IMR-90 (cell line): ENCODE data around the gene MEST. TPM values are rescaled to one million over a fixed set of nuclear protein-coding genes. Genes with fewer than 3 reads are reported as not detected.

Experiments used
- ATAC-seq: fragments of 200-7000 bp; cut with Tn5 transposase; 2 replicates; pipeline ENCODE4 v1.9.1; 2020; ENCODE audit warnings: low read depth, mild to moderate bottlenecking, moderate library complexity
- BruUV-seq: library from RNA; stranded (reverse); fragments of 400-500 nt; replicated peaks from 2 replicates; lab custom pipeline; 2021; lab: Mats Ljungman, UMichigan
- CTCF ChIA-PET: fragments of 300-600 bp; formaldehyde crosslinking; extraction: SDS; loops from one replicate; lab custom pipeline; 2021; ENCODE audit warnings: antibody characterized with exemption; lab: Yijun Ruan, JAX
- POLR2A ChIA-PET: fragments of 300-600 bp; sonication (Branson Sonifier 250); formaldehyde crosslinking; loops from one replicate; lab custom pipeline; 2022; ENCODE audit warnings: antibody characterized with exemption; ENCODE audit not compliant: unreplicated experiment; lab: Charles Lee
- DNase-seq: peaks from one replicate; pipeline ENCODE4 v3.0.0; 2013
- H2AFZ ChIP-seq: replicated peaks from 2 replicates; pipeline ENCODE3; 2013; ENCODE audit warnings: low read length, mild to moderate bottlenecking; ENCODE audit not compliant: poor library complexity
- H2AK5ac ChIP-seq: 2 replicates; pipeline ENCODE4 v1.6.1; 2013; ENCODE audit warnings: low read depth, low read length, inconsistent platforms
- H2AK9ac ChIP-seq: replicated peaks from 2 replicates; pipeline ENCODE3; 2013; ENCODE audit warnings: mild to moderate bottlenecking, low read depth, low read length, moderate library complexity; ENCODE audit not compliant: poor library complexity
- H2BK120ac ChIP-seq: 2 replicates; pipeline ENCODE4 v1.6.1; 2013; ENCODE audit warnings: low read depth, low read length, inconsistent platforms
- H2BK15ac ChIP-seq: 3 replicates; pipeline ENCODE4 v1.6.1; 2013; ENCODE audit warnings: low read depth, low read length, inconsistent platforms
- H2BK20ac ChIP-seq: 2 replicates; pipeline ENCODE4 v1.6.1; 2013; ENCODE audit warnings: low read depth, mild to moderate bottlenecking, inconsistent platforms, low read length, moderate library complexity
- H2BK5ac ChIP-seq: 2 replicates; pipeline ENCODE4 v1.6.1; 2013; ENCODE audit warnings: mild to moderate bottlenecking, low read depth, low read length, inconsistent platforms; ENCODE audit not compliant: poor library complexity, severe bottlenecking
- H3K14ac ChIP-seq: replicated peaks from 2 replicates; pipeline ENCODE4 v1.6.1; 2013; ENCODE audit warnings: low read depth, low read length, inconsistent platforms
- H3K18ac ChIP-seq: 2 replicates; pipeline ENCODE4 v1.6.1; 2013; ENCODE audit warnings: low read depth, low read length, control low read depth
- H3K23ac ChIP-seq: 2 replicates; pipeline ENCODE4 v1.6.1; 2013; ENCODE audit warnings: low read depth, low read length, inconsistent platforms
- H3K27ac ChIP-seq: 2 replicates; pipeline ENCODE4 v1.5.1; 2013; ENCODE audit warnings: mild to moderate bottlenecking, control low read depth, low read length; ENCODE audit not compliant: insufficient read depth
- H3K27me3 ChIP-seq: 2 replicates; pipeline ENCODE4 v1.6.1; 2013; ENCODE audit warnings: low read length; ENCODE audit not compliant: control insufficient read depth, insufficient read depth
- H3K36me3 ChIP-seq: 2 replicates; pipeline ENCODE4 v1.6.1; 2013; ENCODE audit warnings: low read length, mixed read lengths; ENCODE audit not compliant: control insufficient read depth, insufficient read depth
- H3K4ac ChIP-seq: 2 replicates; pipeline ENCODE4 v1.6.1; 2013; ENCODE audit warnings: low read depth, low read length, inconsistent platforms
- H3K4me1 ChIP-seq: 2 replicates; pipeline ENCODE4 v1.6.1; 2013; ENCODE audit warnings: low read length, mixed read lengths; ENCODE audit not compliant: control insufficient read depth, insufficient read depth
- H3K4me2 ChIP-seq: 2 replicates; pipeline ENCODE4 v1.6.1; 2013; ENCODE audit warnings: low read depth, mild to moderate bottlenecking, control low read depth, low read length, moderate library complexity
- H3K4me3 ChIP-seq: 2 replicates; pipeline ENCODE4 v1.5.1; 2013; ENCODE audit warnings: low read depth, mild to moderate bottlenecking, control low read depth, low read length, moderate library complexity; ENCODE audit not compliant: insufficient read depth
- H3K56ac ChIP-seq: 2 replicates; pipeline ENCODE4 v1.6.1; 2013; ENCODE audit warnings: low read length, inconsistent platforms; ENCODE audit not compliant: insufficient read depth; ENCODE audit errors: extremely low read depth
- H3K79me1 ChIP-seq, 2 experiments: 2 replicates each; pipeline ENCODE4 v1.6.1; 2013; ENCODE audit warnings: low read length in 2 of 2, inconsistent platforms in 1 of 2, low read depth in 1 of 2
- H3K9ac ChIP-seq: 2 replicates; pipeline ENCODE4 v1.6.1; 2013; ENCODE audit warnings: low read depth, low read length, control low read depth
- H3K9me1 ChIP-seq: 2 replicates; pipeline ENCODE4 v1.6.1; 2013; ENCODE audit warnings: low read length, inconsistent platforms; ENCODE audit not compliant: insufficient read depth
- H3K9me3 ChIP-seq: 2 replicates; pipeline ENCODE4 v1.6.1; 2013; ENCODE audit warnings: low read length; ENCODE audit not compliant: control insufficient read depth, insufficient read depth
- H4K20me1 ChIP-seq: 2 replicates; pipeline ENCODE4 v1.6.1; 2013; ENCODE audit warnings: low read length, inconsistent platforms; ENCODE audit not compliant: insufficient read depth
- H4K5ac ChIP-seq: 2 replicates; pipeline ENCODE4 v1.6.1; 2013; ENCODE audit warnings: mild to moderate bottlenecking, low read depth, low read length, control low read depth
- H4K8ac ChIP-seq, 2 experiments: 2 replicates each; pipeline ENCODE4 v1.6.1; 2013; ENCODE audit warnings: low read depth in 2 of 2, low read length in 2 of 2, control low read depth in 1 of 2, inconsistent platforms in 1 of 2
- H4K91ac ChIP-seq: 2 replicates; pipeline ENCODE4 v1.6.1; 2013; ENCODE audit warnings: low read depth, low read length, inconsistent platforms; ENCODE audit not compliant: insufficient read depth
- CHD1 ChIP-seq: IDR thresholded peaks from 2 replicates; pipeline ENCODE4 v1.6.1; 2012; ENCODE audit warnings: low read depth, low read length, improper control_type of control experiment
- MAZ ChIP-seq: IDR thresholded peaks from 2 replicates; pipeline ENCODE4 v1.6.1; 2012; ENCODE audit warnings: low read depth, mild to moderate bottlenecking, low read length, improper control_type of control experiment, moderate library complexity, borderline replicate concordance
- RCOR1 ChIP-seq: IDR thresholded peaks from 2 replicates; pipeline ENCODE4 v1.6.1; 2012; ENCODE audit warnings: mild to moderate bottlenecking, low read length, improper control_type of control experiment; ENCODE audit not compliant: insufficient replicate concordance
- WGBS, 2 experiments: methylation state at CpG; one replicate each; pipeline versions ENCODE4 v1.1.5 to v1.1.7; 2013; ENCODE audit warnings: missing lambda C conversion rate in 2 of 2; ENCODE audit not compliant: insufficient read length in 1 of 2; ENCODE audit errors: extremely low coverage in 2 of 2; 5-methylcytosine and 5-hydroxymethylcytosine counted together
- dilution Hi-C: fragments of 300-500 bp; cut with HindIII; formaldehyde crosslinking; loops from one replicate; pipeline ENCODE4 v1.14.3; 2018; ENCODE audit warnings: low sequenced_read_pairs; ENCODE audit not compliant: unreplicated experiment
- in situ Hi-C: fragments of 300-500 bp; cut with MboI; formaldehyde crosslinking; loops from 3 replicates; pipeline ENCODE4 v1.14.3; 2019; ENCODE audit warnings: low sequenced_read_pairs, inconsistent platforms, mixed read lengths
- intact Hi-C: fragments of 100-400 bp; cut with micrococcal nuclease; formaldehyde crosslinking; loops from 2 replicates; pipeline ENCODE4 v1.10.0; 2022
- polyA plus RNA-seq, 3 experiments: library from polyadenylated mRNA; depleted of rRNA; stranded (reverse); fragments of >200 nt; gene quantifications; 2 replicates each; pipeline ENCODE4 v1.2.3, GENCODE V29; 2012; ENCODE audit warnings: low replicate concordance in 1 of 3
- total RNA-seq: library from RNA; depleted of rRNA; stranded (reverse); fragments of >200 nt; gene quantifications from 2 replicates; pipeline ENCODE4 v1.2.3, GENCODE V29; 2012
- TF ChIP-seq, protein P1 (sequence below): fragments of 150-350 bp; IDR thresholded peaks from 2 replicates; pipeline ENCODE4 v1.6.1; 2017; ENCODE audit warnings: mild to moderate bottlenecking, antibody characterized with exemption, low read length, low read depth
- TF ChIP-seq, protein P2 (sequence below): fragments of 150-350 bp; IDR thresholded peaks from 2 replicates; pipeline ENCODE4 v1.6.1; 2016; ENCODE audit warnings: low read depth, mild to moderate bottlenecking, low read length, moderate library complexity, borderline replicate concordance

The MEST gene
- total and polyA plus RNA-seq, 2 of the 4 experiments (the other 2 are of a cell fraction): 219 to 317 TPM

DNA sequence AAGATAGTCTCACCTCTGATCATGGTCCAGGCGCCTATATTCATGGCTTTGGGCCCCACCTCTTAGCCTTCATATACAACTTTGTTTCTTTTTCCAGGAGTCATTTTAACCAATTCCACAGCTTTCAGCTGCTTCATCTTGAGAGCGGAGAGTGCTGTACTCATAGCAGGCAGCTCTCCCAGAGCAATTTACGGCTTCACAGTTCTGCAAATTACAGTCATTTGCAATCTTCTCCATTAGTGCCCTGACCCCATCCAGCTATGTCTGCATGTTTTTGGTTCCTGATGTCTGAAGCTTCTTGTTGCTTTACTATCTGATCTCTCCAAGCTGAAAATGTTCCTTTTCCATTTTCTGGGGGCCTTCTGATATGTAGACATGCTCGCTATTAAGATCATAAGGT, 18.0 kb upstream of the MEST start:
- no peak overlapping the region for H3K23ac ChIP-seq
- no peaks in the 10 kb centered on the region for H3K9me1 ChIP-seq
- no TSS peak for BruUV-seq
- H2BK20ac ChIP-seq: no peak overlapping the region
- no peak overlapping the region for H2AK5ac ChIP-seq
- H2BK5ac ChIP-seq: no peak overlapping the region
- H2AK9ac ChIP-seq: no peak overlapping the region
- H4K91ac ChIP-seq: no peak overlapping the region
- H3K4ac ChIP-seq: no peak overlapping the region
- no peaks in the 10 kb centered on the region for H3K79me1 ChIP-seq
- intact Hi-C loops: no loop called here
- no peaks in the 10 kb centered on the region for H4K20me1 ChIP-seq
- H2BK15ac ChIP-seq: no peak overlapping the region
- no peak overlapping the region for H3K4me2 ChIP-seq
- H3K56ac ChIP-seq: no peak overlapping the region
- in situ Hi-C loops: no loop called here
- no peak overlapping the region for H2BK120ac ChIP-seq
- no peak for ATAC-seq
- H3K18ac ChIP-seq: no peak overlapping the region
- no peak overlapping the region for H4K5ac ChIP-seq
- dilution Hi-C loops: no loop called here
- CTCF ChIA-PET: interaction anchor here (0.5 kb wide), 1 partner anchor 32 kb away, joined by 4 read pairs; no protein-coding TSS in a partner anchor
- H3K27ac ChIP-seq: no peak overlapping the region
- no peaks in the 10 kb centered on the region for H3K36me3 ChIP-seq
- H3K27me3 ChIP-seq: peaks cover 6% of the 10 kb centered on the region
- peaks cover 4% of the 10 kb centered on the region for H3K9me3 ChIP-seq
- TF ChIP-seq CHD1: no peak
- TF ChIP-seq, protein P1, sequence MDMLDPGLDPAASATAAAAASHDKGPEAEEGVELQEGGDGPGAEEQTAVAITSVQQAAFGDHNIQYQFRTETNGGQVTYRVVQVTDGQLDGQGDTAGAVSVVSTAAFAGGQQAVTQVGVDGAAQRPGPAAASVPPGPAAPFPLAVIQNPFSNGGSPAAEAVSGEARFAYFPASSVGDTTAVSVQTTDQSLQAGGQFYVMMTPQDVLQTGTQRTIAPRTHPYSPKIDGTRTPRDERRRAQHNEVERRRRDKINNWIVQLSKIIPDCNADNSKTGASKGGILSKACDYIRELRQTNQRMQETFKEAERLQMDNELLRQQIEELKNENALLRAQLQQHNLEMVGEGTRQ: no peak
- TF ChIP-seq RCOR1: no peak
- TF ChIP-seq, protein P2, sequence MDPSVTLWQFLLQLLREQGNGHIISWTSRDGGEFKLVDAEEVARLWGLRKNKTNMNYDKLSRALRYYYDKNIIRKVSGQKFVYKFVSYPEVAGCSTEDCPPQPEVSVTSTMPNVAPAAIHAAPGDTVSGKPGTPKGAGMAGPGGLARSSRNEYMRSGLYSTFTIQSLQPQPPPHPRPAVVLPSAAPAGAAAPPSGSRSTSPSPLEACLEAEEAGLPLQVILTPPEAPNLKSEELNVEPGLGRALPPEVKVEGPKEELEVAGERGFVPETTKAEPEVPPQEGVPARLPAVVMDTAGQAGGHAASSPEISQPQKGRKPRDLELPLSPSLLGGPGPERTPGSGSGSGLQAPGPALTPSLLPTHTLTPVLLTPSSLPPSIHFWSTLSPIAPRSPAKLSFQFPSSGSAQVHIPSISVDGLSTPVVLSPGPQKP: no peak
- TF ChIP-seq MAZ: no peak
- no peaks in the 10 kb centered on the region for H3K4me1 ChIP-seq
- H3K14ac ChIP-seq: no peak overlapping the region
- DNase-seq: no peak
- POLR2A ChIA-PET: no interaction called here
- H2AFZ ChIP-seq: no peak overlapping the region
- H4K8ac ChIP-seq: no peak overlapping the region
- H3K9ac ChIP-seq: no peak overlapping the region
- 94% methylated on average over 3 of the region's 4 CpGs; no CpG with 5 or more reads in 1 of the 2 experiments for WGBS, 2 experiments
- no peak overlapping the region for H3K4me3 ChIP-seq
